ENCODE data around the gene CDKN2C.

GRCh38 chr1:50942334-50942733 is 27.7 kb upstream of the CDKN2C start:
- TF ChIP-seq, protein P1, sequence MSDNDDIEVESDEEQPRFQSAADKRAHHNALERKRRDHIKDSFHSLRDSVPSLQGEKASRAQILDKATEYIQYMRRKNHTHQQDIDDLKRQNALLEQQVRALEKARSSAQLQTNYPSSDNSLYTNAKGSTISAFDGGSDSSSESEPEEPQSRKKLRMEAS (CRISPR knock-in tag; IDR thresholded peaks at IDR 0.05): no peak
- TF ChIP-seq CTCF (IDR thresholded peaks at IDR 0.05): no peak
- no peak for TF ChIP-seq SP1 (CRISPR knock-in tag; conservative IDR thresholded peaks at IDR 0.05)
- no peak for TF ChIP-seq ATF2 (CRISPR knock-in tag; IDR thresholded peaks at IDR 0.05; ENCODE audit: borderline replicate concordance, low read depth)
- TF ChIP-seq ZNF423 (CRISPR knock-in tag; IDR thresholded peaks at IDR 0.05): no peak
- no peak for TF ChIP-seq ELF4 (CRISPR knock-in tag; IDR thresholded peaks at IDR 0.05; ENCODE audit: low read depth)
- no peak for TF ChIP-seq ZNF263 (CRISPR knock-in tag; IDR thresholded peaks at IDR 0.05; ENCODE audit: low read depth)
- TF ChIP-seq MXD4 (CRISPR knock-in tag; IDR thresholded peaks at IDR 0.05; ENCODE audit: borderline replicate concordance): no peak
- no peak for TF ChIP-seq ZNF138 (CRISPR knock-in tag; conservative IDR thresholded peaks at IDR 0.05)
- TF ChIP-seq E2F5 (CRISPR knock-in tag; IDR thresholded peaks at IDR 0.05): no peak
- TF ChIP-seq CREB1 (CRISPR knock-in tag; IDR thresholded peaks at IDR 0.05): no peak
